Measurements from ENCODE around the gene HOXD11. TPM values are rescaled to one million over a fixed set of nuclear protein-coding genes. Genes with fewer than 3 reads are reported as not detected.

The HOXD11 gene
- total RNA-seq (2022; extraction: Qiagen RNA extraction; ENCODE audit: low read depth) = 6.1 to 8.3 TPM (median 6.6 TPM) in 5 replicates

GRCh38 chr2:176106581-176107539 is at the start of gene HOXD11:
Gene HOXD11, plus strand, starts transcription at chr2:176107280. Its CDS starts 76 bp downstream, at chr2:176107356.

DNA sequence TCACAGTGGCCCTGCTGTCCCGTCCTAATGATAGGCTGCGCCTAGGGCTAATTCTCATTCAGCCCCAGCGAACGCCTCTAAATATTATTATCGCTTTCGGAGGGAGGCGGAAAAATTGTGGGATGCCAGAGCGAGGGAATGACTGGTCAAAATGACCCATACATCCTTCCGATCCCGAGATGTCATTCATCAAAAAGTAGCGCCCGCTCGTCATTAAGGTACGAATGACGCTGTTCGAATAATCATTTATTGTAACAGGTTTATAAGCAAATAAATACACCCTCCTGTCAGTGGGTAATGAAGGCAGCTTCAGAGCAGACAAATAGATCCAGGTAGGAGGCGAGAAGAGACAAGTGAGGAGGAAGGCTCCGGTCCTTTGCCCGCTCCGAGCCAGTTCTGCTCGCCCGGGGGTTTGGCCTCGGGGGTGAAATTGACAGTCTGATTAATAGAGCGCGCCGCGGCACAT is 23.3 kb upstream of the HOXD11 start, which contains the start of gene EVX2:
TSS of gene EVX2 (minus strand) at position 167 of the 466 bp plus-strand sequence. CDS start 186 bp downstream, outside the sequence.

GRCh38 chr2:176092270-176093144 is 14.6 kb upstream of the HOXD11 start, which contains the start of gene HOXD13:
Gene HOXD13, plus strand, starts transcription at chr2:176092721. Its CDS starts 170 bp downstream, at chr2:176092891.

GRCh38 chr2:176099728-176100546 is 7.1 kb upstream of the HOXD11 start, which contains the start of gene HOXD12:
Gene HOXD12, plus strand, starts transcription at chr2:176099795. Its CDS starts 7 bp downstream, at chr2:176099802.

GRCh38 chr2:176115883-176116813 is 9.1 kb downstream of the HOXD11 start, which contains the start of gene HOXD10:
Gene HOXD10, plus strand, starts transcription at chr2:176116778. Its CDS starts 56 bp downstream, at chr2:176116834.

GRCh38 chr2:176122683-176123410 is 15.8 kb downstream of the HOXD11 start, which contains the start of gene HOXD9:
Gene HOXD9, plus strand, starts transcription at chr2:176122719. Its CDS starts 50 bp downstream, at chr2:176122769.

DNA sequence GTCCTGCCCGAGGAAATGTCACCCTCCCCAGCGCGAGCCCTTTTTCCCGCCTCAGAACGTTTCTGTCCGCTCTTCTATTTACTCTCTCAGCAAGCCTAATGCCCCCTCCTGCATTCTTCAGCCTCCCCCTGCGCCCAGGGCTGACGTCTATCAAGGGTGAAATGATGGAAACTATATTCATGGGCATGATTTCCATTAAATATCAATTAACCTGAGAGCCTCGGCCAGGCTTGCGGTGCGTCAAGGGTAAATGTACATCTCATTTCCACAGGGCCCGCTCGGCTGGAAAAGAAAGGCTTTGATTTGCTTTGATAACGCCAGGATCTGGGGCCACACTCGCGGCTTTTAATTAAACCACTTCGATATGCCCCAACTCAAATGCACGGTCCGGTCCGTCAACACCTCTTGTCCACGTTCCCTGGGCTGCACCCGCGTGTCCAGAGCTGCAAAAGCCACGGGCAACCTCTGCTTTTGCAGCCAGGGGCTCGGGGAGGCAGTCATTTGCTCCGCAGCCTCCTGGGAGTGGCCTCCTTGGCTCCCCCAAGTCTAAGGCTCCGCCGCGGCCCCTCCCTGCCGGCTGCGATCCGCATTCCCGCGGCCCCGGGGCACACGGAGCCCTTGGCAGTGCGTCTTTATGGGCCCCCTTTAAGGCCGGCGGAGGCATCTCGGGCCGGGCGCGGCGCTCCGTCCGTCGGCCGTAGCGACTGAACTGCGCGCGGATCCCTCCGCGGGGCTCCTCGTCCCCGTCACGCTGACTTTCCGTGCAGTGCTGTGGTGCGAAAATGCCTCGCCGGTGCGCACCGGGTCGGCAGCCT is 22.1 kb downstream of the HOXD11 start, which contains the start of gene HOXD8:
TSS of gene HOXD8 (plus strand) at position 724 of the 815 bp plus-strand sequence. CDS start 662 bp downstream, outside the sequence.

DNA sequence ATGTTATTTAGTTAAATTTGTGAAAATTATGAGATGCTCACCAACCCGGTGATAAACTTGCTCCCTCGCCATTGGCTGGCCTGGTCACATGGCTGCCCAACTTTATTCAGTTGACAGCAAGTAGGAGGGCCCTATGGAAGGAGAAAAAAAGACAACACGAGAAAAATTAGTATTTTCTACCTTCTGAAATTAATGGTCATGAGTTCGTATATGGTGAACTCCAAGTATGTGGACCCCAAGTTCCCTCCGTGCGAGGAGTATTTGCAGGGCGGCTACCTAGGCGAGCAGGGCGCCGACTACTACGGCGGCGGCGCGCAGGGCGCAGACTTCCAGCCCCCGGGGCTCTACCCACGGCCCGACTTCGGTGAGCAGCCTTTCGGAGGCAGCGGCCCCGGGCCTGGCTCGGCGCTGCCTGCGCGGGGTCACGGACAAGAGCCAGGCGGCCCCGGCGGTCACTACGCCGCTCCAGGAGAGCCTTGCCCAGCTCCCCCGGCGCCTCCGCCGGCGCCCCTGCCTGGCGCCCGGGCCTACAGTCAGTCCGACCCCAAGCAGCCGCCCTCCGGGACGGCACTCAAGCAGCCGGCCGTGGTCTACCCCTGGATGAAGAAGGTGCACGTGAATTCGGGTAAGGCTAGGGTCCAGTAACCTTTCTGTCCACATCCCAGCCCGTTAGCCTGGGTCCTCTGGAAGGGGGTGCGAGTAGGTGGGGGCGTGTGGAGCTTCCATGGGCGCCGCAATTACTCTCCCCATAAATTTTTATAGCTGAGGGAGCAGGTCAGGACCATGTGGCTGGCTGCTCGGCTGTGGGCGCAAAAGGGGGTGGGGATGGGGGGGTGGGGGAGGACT is 44.6 kb downstream of the HOXD11 start, which contains the start of gene HOXD4:
TSS of gene HOXD4 (plus strand) at position 109 of the 846 bp plus-strand sequence. CDS start at position 193, 84 bp downstream.

GRCh38 chr2:176156807-176157498 is 49.9 kb downstream of the HOXD11 start, which contains the start of gene HOXD3:
Gene HOXD3, plus strand, starts transcription at chr2:176157307. Its CDS starts 11,808 bp downstream, at chr2:176169115.

Other genes with a start within 250 kb of the HOXD11 start
- gene LNPK, start 105.0 kb upstream of the HOXD11 start, total RNA-seq (2022; extraction: Qiagen RNA extraction; ENCODE audit: low read depth) = 11.0 to 20.4 TPM (median 14.4 TPM) in 5 replicates
- gene EVX2, start 23.3 kb upstream of the HOXD11 start, total RNA-seq (2022; extraction: Qiagen RNA extraction; ENCODE audit: low read depth) = not detected in 5 replicates
- 0.16 to 0.34 TPM (median 0.30 TPM) in 5 replicates for gene HOXD13, start 14.6 kb upstream of the HOXD11 start, total RNA-seq (2022; extraction: Qiagen RNA extraction; ENCODE audit: low read depth)
- not detected in 5 replicates for gene HOXD12, start 7.5 kb upstream of the HOXD11 start, total RNA-seq (2022; extraction: Qiagen RNA extraction; ENCODE audit: low read depth)
- 5.5 to 8.1 TPM (median 7.0 TPM) in 5 replicates for gene HOXD10, start 9.5 kb downstream of the HOXD11 start, total RNA-seq (2022; extraction: Qiagen RNA extraction; ENCODE audit: low read depth)
- gene HOXD9, start 15.4 kb downstream of the HOXD11 start, total RNA-seq (2022; extraction: Qiagen RNA extraction; ENCODE audit: low read depth) = 0.98 to 1.4 TPM (median 1.3 TPM) in 5 replicates
- gene HOXD8, start 22.4 kb downstream of the HOXD11 start, total RNA-seq (2022; extraction: Qiagen RNA extraction; ENCODE audit: low read depth) = 4.5 to 6.6 TPM (median 5.4 TPM) in 5 replicates
- 0.36 to 0.50 TPM (median 0.46 TPM) in 4 of 5 replicates, not detected in the other for gene HOXD4, start 44.3 kb downstream of the HOXD11 start, total RNA-seq (2022; extraction: Qiagen RNA extraction; ENCODE audit: low read depth)
- gene HOXD3, start 50.0 kb downstream of the HOXD11 start, total RNA-seq (2022; extraction: Qiagen RNA extraction; ENCODE audit: low read depth) = 0.15 to 0.35 TPM (median 0.27 TPM) in 4 of 5 replicates, not detected in the other
- 0.20 to 0.39 TPM (median 0.36 TPM) in 5 replicates for gene HOXD1, start 81.4 kb downstream of the HOXD11 start, total RNA-seq (2022; extraction: Qiagen RNA extraction; ENCODE audit: low read depth)
- 43.9 to 50.9 TPM (median 44.9 TPM) in 5 replicates for gene MTX2, start 162.2 kb downstream of the HOXD11 start, total RNA-seq (2022; extraction: Qiagen RNA extraction; ENCODE audit: low read depth)

Data from A549 treated with CpdA at 1 μM for 4 hours (cell line).